ENCODE data around the gene FLT4.

The FLT4 gene

DNA sequence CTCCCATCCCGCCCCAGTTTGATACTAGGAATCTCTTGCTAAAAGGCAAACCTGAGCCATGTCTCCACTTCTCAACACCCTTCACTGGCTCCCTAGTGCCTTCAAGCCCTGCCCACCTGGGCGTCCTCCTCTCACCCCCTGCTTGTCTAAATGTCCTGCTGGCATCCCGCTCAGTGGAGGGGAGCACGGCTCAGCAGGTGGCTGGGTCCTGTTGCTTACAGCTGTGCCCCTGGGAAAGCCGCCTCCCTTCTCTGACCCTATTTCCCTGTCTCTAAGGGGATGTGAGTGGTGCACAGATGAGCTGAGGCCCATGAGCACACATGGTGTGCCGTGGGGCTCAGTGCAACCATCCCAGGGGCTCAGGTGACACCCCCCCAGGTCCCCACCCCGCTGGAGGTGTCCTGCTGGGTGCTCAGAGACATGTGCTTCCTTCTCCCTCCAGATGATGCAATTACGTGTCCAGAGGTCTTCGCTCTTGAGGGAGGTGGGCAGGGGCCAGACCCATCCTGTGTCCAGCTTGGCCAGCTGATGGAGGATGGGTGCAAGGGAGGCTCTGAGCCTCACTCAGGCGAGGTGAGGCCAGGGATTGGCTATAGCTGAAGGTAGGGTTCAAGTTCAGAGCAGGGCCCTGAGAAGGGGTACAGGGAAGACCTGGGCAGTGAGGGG, 24.1 kb downstream of the FLT4 start:
- DNase-seq: no peak

DNA sequence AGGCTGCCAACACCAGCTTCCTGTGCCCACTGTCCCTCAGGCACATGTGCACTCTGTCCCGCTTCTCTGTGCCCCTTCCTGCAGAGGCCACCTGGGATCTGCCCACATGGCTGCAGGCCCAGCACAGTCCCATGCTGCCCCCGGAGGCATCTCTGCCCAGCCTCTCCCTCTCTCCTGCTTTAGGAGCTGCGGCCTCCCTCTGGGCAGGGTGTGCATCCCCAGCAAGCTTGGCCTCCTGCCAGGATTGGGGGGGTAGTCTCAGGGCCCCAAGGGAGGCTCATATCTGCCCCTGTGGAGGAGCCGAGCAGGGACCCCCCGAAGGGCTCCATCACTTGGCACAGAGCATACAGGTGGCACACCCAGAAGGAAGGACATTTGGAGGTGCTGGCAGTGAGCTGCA, 24.8 kb downstream of the FLT4 start:
- DNase-seq: no peak

DNA sequence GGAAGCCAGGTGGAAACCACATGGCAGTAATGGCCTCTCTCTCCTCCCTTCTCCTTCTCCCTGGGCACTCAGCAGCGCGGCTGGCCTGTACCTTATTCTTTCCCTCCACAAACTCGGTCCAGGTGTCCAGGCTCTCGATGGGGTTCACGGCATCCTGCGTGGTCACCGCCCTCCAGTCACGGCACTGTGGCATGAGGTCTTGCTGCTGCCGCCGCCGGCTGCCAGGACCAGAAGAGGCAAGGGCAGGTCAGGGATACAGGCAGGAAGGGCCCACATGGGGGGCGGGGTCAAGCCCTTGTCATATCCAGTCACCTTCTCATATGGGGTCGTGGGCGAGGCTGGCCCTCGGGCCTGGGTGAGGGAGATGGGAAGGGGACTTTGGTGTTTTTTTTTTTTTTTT, 25.6 kb downstream of the FLT4 start:
- no peak for DNase-seq

DNA sequence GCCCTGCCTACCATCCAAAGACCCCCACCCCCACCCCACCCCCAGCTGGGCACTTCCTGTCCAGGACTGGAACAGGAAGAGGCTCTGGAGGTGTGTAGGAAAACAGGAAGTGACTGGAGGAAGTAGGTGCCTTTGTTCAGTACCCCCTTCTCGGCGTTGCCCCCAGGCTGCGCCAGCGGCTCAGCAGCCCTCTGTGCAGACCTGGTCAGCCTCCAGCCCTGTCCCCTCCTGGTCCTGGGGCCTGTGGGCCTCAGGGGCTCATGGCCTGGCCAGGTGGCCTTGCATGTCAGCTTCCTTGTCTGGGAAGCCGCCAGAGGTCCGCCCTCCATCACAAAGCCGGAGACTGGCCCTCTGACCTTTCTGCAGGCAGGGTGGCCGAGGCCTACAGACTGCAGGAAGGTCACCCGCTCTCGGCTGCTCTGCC, 26.0 kb downstream of the FLT4 start:
- DNase-seq: no peak

DNA sequence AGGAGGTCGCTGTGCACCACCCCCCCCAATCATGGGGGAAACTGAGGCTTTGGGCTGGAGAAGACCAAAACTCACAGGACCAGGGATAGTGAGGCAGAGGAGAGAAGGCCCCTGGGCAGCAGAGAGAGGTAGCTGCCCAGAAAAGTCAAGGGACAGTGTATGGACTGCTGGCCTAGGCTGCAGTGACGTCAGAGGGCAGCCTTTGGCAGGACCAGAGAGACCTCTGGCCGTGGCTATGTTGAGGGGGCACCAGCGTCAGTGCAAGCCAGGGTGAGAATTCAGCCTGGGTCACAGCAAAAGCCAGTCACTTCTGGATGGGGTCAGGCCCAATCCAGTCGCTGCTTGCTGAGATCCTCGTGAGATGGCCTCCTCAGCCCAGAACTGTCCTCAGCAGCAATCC, 26.5 kb downstream of the FLT4 start:
- DNase-seq: no peak

DNA sequence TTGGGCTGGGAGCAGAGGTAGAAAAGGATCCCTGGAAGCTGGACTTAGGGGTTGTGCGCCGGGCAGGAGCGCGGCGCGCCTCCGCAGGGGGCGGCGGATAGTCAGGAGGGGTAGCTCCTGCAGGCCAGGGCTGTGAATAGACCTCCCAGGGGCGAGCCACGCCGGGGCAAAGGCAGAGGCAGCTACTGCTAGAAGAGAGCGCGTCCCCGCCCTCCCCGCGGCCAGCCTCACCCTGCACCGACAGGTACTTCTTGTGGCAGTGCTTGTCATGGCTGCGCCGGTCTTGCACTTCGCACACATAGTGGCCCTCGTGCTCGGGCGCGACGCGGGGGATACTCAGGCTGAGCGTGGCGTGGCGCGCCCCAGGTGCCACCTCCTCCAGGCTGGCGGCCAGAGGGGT, 28.1 kb downstream of the FLT4 start:
- DNase-seq: no peak

DNA sequence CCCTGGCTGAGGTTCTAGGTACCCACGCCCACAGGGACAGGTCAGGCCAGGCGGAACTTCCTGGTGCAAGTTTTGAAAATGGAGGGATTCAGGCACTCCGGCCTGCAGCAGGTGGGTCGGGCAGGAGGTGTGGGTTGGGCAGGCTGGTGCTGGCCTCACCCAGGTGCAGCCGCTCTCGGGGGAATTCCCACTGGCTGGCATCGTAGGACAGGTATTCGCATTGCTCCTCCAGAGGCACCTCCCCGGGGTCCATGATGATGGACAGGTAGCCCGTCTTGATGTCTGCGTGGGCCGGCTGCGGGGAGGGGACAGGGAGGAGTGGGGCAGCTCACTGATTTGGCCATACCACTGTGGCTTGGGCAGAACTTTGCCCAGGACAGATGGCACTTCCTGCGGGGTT, 29.4 kb downstream of the FLT4 start:
- no peak for DNase-seq

DNA sequence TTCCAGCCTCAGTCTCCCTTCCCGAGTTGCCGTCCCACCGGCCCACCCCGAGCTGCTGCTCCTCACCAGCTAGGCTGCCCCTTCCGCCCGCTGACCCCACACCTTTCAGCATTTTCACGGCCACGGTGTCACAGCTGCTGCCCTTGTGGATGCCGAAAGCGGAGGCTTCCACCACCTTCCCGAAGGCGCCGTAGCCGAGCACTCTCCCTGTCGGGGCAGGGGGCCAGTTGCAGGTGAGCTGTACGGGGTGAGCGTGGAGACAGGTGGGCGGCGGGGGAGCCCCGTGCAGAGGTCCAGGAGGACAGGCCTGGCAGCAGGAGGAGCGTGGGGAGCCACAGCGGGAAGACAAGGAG, 29.9 kb downstream of the FLT4 start:
- DNase-seq: no peak

DNA sequence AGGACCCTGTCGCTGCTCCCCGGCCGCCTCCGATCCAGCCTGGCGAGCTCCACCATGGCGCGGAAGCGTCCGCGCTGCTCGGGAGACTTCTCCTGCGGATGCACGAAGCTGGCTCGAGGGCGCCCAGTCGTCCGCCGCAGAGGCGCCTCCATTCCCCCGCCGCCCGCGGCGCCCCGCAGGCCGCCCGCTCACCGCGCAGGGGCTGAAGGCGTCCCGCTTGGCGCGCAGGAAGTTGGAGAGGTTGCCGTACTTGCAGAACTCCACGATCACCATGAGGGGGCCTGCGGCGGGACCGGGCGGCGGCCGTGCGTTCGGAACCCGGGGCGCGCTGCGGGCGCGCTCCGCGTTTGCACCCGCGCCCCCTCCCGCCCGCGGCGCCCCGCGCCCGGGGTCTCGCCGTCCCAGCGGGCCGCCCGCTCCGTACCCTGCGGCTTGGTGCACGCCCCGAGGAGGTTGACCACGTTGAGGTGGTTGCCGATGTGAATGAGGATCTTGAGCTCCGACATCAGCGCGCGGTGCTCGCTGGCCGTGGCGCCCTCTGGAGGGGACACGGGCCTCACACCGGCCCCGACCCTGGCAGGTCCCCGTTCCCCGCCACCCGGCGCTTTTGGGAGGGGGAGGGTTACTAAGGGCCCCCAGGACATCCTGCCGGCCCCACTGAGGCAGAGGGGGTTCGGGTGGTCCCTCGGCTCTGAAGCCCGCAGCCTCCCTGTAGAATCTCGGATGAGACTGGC, 30.4 kb downstream of the FLT4 start:
- DNase-seq: no peak

DNA sequence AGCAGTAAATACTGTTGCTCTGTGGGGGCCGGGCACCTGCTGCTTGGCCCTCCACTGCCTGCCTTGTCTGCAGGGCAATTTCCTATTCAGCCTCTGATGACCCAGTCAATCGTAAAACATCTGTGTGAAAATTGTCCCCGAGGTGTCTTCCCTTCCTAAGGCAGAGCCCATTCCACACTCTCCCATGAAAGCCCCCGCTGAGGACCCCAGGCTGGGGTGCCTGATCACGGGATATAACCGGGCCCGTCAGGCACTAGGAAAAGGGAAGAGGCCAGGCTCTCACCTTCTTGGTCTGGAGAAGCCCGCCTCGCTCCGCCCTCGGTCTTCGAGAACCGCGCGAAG, 30.9 kb downstream of the FLT4 start:
- no peak for DNase-seq

DNA sequence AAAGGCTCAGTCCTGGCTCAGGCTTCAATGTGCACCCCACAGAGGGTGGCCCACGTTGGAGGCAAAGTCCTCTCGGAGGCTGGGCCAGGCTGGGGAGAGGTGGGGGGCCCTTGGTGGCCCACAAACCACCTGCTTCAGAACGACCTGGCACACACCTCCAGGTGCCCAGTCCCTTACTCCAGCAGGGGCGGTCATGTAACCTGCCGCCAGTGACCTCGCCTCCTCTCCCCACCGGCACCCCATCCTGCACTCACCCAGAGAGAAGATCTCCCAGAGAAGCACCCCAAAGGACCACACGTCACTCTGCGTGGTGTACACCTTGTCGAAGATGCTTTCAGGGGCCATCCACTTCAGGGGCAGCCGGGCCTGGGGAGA, 35.6 kb downstream of the FLT4 start:
- DNase-seq: no peak

DNA sequence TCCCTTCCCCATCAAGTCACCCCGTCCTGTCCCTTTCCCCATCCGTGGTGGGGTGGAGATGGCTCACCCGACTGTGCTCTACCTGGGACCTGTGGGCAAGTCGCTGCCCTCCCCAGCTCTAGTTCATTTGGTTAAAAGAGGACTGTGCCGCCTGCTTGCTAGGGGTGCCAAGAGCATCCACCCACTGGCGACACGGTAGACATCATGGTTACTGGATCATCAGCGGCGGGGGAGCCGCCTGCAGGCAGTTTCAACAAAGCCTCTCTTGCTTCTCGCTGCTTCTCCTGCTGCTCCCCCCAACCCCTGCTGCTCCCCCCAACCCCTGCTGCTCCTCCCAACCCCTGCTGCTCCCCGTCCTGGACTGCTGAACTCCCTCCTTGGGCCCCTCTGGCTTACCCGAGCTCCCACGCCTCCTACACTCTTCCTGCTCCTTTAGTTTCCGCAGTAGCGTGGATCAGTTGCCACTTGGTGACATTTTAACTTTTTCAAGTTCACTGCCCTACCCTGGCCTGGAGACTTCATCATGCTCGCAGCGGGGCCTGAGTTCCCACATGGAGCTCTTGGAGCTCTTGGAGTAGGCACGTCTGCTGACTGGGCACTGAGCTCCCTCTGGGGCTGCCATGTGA, 36.1 kb downstream of the FLT4 start:
- DNase-seq: no peak

DNA sequence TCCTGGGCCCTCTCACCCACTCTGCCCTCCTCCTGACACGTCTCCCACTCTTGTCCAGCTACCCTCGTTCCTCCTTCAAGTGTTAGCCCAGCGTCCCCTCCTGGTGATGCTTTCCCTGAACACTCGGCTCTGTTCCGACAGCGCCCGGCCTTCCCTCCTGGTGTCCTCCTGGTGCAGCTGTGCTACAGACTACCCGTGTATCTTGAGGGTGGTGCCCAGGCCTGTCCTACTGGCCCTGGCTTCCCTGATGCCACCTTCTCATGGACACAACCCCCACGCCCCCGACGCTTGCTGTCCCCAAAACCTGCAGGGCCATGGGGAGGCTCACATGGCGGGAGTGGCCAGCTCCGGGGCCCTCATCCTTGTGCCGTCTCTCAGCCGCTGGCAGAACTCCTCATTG, 36.7 kb downstream of the FLT4 start:
- DNase-seq: no peak

DNA sequence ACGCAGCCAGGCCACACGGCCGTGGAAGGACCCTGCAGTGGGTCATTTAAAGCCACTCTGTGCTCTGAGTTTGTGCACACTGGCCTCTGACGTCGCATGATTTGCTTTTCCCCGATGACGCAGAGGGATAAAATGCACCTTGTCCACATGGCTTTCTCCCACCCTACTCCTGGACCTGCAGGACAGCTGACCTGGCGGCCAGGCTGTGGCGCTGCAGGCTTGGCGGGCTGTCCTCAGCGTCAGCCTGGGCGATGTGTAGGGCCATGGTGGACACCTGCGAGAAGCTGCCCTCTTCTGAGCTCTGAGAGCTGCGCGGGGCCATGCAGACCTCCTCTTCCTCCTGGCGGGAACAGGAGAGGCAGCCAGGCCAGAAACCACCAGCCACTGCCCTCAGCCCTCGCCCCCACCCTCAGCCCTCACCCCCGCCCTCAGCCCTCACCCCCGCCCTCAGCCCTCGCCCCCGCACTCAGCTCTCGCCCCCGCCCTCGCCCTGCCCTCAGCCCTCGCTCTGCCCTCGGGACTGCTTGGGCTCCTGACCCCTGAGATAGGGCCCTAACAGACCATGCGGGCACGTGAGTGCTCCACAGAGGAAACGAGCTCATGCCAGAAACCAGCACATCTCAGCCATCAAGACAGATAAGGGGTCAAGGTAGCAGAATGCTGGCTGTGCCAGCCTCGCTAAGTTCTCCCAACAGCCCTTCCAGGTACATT, 38.1 kb downstream of the FLT4 start:
- DNase-seq: no peak

DNA sequence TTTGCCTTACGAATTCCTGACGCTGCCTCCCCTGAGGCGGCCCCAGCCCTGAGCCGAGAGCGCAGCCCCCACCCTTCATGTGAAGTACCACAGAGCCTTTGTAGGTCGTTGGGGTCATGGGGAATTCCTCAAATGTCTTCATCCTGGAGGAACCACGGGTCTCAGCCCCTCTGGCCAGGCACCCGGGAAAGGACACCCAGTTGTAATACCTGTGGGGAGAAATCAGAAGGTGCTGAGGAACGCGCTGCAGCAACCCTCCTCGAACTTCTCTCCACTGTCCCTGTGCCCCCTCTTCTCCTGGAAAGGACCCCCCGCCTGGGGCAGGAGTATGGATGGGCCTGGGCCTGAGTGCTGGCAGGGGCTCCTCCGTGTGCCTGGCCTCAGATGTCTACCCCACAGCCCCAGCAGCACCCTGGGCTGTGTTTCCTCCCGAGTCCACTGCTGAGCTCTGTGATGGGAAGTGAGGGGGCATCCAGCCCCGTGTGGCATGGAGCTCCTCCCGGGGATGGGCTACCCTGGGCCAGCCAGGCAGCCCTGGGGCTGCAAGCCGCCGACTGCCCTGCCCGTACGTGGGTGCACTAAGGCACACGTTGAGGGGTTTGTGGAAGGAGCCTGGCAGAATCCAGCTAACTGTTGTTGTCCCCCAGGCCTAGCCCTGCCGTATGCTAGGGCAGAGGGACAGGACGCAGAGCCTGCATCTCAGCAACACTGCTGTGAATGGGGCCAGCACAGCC, 39.4 kb downstream of the FLT4 start:
- no peak for DNase-seq

DNA sequence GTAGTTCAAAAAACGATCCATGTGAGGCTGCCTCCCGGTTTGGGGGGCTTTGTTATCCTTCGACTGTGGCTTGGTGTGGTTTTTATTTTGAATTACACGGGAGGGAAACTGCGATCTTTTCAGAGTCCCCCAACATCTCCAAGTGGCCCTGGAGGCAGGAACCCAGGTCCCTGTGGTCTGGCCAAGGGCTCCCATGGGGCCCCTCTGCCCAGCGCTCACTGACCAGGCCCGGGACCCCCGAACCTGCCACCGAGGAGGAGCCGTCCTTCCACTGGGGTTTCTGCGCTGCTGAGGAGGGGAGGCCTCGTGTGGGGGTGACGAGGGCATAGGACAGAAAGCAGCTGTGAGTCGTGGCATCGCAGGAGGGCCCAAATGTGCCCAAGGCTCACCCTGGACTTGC, 40.0 kb downstream of the FLT4 start:
- no peak for DNase-seq

DNA sequence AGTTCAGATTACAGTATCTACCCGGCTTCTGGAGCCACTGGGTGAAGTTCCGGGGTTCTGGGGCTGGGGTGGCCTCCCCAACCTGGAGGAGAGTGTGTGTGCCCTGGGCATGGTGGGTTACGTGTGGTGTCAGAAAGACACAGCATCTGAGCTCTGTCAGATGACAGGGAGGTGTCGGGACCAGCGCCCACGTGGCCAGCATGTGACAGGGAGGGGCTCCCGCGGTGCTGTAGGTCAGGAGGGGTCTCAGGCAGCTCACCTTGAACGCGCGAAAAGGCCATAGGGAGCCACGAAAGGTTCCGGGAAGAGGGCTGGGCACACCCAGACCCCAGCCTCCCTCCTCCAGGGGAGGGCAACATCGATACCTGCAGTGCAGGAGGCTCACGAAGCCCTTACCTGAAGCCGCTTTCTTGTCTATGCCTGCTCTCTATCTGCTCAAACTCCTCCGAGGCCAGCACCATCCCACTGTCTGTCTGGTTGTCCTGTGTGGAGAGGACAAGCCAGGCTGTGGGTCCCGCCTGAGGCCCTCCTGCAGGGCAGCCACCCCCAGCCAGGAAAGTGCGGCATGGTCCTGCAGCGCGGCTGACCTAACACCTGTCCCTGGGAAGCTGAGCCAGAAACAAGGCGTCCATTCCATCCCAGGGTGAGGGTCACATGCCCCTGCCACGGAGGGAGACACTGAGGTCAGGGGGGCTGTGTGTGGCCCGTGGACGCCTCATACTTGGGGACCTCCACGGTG, 40.7 kb downstream of the FLT4 start:
- DNase-seq: no peak

DNA sequence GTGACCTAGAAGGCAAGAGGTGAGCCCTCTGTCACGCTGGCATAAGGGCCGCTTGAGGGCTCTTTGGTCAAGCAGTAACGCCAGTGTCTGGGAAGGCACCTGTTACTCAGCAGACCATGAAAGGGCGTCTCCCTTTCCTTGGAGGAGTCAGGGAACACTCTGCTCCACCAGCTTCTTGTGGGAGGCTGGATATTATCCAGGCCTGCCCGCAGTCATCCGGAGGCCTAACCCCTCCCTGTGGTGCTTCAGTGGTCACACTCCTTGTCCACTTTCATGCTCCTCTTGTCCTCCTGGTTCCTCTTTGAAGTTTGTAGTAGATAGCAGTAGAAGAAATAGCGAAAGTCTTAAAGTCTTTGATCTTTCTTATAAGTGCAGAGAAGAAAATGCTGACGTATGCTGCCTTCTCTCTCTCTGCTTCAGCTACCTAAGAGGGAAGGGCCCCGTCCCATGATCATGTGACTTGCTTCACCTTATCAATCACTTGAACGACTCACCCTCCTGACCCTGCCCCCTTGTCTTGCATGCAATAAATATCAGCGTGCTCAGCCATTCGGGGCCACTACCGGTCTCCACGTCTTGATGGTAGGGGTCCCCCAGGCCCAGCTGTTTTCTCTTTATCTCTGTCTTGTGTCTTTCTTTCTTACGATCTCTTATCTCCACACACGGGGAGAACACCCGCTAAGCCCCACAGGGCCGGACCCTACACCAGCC, 41.4 kb downstream of the FLT4 start:
- DNase-seq: no peak

DNA sequence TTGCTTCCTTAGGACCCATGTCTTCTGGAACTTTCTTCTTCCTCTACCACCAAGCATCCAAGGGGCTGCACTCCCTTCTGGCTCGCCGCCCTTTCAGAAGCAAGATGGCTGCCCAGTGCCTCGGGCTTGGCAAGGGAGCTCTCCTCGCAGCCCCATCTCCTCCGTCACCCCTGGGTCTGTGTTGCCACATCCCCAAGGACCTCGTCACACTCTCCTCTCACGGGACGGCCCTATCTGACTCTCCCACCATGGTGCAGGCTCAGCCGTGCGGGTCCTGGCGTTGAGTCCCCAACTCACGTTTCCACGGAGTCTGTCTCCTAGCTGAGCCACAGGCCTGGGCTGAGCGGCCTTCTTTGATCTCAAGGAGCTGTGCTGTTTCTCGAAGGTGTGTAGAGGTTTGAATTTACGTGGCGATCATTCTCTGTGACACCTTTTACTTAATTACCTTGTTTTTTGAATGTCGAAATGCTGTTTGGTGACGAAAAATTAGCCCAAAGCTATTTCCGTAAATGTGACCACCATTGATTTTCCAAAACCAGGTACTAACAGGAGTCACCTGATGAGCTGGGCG, 43.1 kb downstream of the FLT4 start:
- DNase-seq: no peak

DNA sequence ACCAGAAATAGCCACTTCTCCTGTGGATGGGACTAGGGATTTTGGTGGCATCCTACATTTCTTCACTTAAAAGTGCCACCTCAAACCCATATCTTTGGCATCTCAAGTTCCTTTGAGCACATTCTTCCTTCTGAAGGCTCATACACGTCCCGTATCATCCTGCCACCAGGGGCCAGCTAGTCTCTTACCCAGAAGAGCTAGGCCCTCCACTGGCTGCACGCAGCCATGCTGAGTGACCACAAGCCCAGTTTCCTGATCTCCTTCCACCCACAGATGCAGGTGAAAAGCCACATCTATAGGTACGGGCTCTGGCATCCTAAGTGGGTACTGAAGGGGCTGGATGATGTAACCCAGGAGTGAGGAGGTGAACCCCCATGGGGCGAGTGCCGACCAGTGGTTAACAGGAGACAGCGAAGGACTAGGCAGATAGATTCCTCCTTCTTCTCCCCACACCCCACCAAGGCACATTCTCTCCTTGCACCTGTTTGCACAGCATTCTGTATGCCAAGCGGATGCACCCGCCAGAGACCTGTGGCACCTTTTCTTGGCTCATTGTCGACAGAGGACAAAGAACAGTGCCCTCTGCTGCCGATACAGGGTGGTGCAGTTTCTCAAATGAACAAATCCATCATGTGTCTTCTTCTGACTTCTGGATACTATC, 43.7 kb downstream of the FLT4 start:
- DNase-seq: peak; percentile 20

DNA sequence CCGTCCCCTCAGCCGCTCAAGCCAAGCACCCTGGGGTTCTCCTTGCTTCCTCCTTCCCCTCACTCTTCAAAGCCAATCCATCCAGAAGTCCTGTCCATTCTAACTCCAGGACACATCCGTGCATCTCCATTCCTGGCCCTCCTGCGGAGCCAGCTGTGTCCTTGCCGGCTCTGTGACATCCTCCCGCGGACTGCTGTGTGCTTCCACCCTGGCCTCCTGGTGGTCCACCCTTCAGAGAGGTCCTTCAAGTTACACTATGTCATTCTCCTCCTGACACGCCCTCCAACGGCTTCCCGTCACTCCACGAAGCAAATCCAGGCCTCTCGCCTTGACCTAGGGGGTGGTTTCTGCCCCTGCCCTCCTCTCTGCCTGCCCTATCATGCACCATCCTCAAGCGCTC, 45.1 kb downstream of the FLT4 start:
- DNase-seq: no peak

Data from NCI-H1048 (cell line).